Retinal pigment epithelial cell (primary cell): ENCODE measurements around the gene DMD.

Experiments
- DNase-seq: peaks from one replicate; pipeline ENCODE4 v3.0.0-alpha.2; 2010; ENCODE audit warnings: low read depth
- H3K4me3 ChIP-seq: 2 replicates; pipeline ENCODE4 v1.5.1; 2011; ENCODE audit warnings: mild to moderate bottlenecking, low read length, control low read depth, moderate library complexity
- TF ChIP-seq, protein P1 (sequence below): conservative IDR thresholded peaks from 2 replicates; pipeline ENCODE4 v1.5.1; 2011; ENCODE audit warnings: low read depth, low read length, control low read depth, inconsistent platforms

Gene DMD

DNA sequence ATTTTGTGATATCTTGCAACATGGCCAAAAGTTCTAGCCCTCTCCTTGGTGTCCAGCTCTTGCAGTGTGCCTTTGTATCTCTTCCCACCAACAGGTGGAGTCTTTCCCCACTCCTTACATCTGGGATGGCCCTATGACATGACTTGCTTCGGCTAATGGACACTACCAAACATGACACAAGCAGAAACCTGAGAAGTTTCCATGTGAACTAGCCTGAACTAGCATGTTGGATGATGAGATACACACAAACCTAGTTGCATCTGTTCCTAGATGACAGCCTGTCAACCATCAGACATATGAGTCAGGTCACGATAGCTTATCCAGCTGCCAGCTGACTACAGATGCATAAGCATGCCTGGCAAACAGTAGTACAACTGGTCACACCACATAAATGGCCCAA lies 1932.0 kb downstream of the DMD start:
- DNase-seq = no peak
- TF ChIP-seq, protein P1, sequence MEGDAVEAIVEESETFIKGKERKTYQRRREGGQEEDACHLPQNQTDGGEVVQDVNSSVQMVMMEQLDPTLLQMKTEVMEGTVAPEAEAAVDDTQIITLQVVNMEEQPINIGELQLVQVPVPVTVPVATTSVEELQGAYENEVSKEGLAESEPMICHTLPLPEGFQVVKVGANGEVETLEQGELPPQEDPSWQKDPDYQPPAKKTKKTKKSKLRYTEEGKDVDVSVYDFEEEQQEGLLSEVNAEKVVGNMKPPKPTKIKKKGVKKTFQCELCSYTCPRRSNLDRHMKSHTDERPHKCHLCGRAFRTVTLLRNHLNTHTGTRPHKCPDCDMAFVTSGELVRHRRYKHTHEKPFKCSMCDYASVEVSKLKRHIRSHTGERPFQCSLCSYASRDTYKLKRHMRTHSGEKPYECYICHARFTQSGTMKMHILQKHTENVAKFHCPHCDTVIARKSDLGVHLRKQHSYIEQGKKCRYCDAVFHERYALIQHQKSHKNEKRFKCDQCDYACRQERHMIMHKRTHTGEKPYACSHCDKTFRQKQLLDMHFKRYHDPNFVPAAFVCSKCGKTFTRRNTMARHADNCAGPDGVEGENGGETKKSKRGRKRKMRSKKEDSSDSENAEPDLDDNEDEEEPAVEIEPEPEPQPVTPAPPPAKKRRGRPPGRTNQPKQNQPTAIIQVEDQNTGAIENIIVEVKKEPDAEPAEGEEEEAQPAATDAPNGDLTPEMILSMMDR = peak; percentile 44
- no peak overlapping the region for H3K4me3 ChIP-seq

DNA sequence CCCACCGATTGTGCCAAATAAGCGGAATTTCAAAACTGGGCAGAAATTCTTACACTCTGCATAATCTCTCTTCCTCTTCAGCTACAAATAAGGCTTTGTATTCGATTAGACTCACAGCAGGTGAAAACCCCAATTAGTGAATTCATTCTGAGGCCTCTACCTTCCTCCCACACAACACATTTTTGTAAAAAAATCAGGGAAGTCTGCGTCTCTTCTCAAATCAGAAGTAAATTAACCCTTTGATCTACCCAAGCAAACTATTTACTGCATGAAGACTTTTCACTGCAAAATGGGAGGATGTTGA lies 1938.9 kb downstream of the DMD start:
- peak; percentile 33 for DNase-seq
- TF ChIP-seq, protein P1 = no peak
- H3K4me3 ChIP-seq = no peak overlapping the region

DNA sequence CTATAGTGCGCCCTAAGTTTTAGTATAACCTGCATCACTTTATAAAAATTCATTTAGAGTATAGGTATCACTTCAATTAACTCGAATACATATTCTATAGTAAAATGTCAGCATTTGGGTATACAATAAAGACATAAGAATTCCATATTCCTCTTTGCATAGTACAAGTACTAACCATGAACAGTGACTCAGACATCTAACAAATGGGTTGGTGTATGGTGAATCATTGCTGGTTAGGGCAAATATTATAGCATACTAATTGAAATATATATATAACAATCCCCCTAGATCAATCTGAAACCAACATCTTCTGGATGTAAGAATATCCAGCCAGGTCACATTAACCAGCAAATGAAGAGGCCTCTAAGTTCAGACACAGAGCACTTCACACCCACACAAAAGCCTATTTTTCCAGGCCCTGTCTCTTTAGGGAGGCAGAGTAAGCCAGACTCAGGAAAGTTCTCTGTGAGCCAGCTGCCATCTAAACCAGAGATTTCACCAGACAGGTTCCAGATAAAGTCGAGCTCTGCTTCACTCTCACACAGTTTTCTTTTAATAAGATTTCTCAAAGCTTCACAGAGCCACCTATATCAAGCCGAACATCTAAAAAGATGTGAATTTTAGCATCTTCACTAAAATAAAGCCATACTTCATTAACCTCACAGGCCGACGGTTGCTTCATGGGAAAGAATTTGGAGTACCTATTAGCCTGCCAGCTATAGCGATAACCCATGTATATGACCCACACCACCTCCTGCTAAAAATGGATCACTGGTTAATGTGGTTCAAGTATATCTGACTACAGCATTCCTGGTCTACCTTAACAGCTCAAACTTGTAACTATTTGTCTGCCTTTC lies 1939.5 kb downstream of the DMD start:
- no peak for DNase-seq
- H3K4me3 ChIP-seq = no peak overlapping the region
- TF ChIP-seq, protein P1 = no peak

DNA sequence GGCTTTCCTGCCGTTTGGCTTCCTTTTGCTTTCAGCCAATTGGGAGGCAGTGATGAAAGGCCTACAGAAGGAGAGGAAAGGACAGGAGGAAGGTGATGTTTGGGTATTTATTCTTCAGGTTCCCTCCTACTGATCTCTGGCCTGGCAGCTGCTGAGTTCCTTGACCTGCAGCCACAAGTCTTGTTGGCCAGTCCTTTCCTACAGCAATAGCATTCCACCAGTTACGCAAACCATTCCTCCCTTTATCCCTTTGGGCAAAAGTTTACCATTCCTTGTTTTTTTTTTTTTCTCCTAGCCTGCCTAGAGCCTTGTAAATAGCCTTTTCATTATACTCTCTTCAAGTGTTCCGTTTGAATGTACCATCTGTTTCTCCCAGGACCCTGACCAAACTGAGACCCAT lies 1941.4 kb downstream of the DMD start:
- no peak for DNase-seq

DNA sequence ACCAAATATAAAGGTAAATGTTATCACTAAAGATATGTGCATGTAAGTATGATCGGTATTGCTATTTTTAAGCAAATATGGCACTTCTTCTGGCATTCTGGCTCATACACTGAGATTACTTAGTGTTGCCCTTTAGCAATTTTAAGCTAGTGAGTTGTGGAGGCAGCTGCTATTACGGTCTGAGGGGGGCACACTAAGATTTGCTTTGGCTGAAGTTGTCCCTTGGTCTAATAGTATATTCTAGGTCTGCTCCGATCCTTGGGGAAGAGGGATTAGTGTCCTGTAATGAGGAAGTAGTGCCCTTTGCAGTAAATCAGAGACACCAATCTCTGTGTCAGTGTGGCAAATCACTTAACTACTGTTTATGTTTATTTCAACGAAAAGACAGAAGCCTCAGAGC lies 1943.0 kb downstream of the DMD start:
- DNase-seq = peak; percentile 16
- H3K4me3 ChIP-seq = no peak overlapping the region
- TF ChIP-seq, protein P1 = peak; percentile 31

More for the DNA sequence above, 1941.4 kb downstream of the DMD start:
- H3K4me3 ChIP-seq = no peak overlapping the region
- TF ChIP-seq, protein P1 = no peak

DNA sequence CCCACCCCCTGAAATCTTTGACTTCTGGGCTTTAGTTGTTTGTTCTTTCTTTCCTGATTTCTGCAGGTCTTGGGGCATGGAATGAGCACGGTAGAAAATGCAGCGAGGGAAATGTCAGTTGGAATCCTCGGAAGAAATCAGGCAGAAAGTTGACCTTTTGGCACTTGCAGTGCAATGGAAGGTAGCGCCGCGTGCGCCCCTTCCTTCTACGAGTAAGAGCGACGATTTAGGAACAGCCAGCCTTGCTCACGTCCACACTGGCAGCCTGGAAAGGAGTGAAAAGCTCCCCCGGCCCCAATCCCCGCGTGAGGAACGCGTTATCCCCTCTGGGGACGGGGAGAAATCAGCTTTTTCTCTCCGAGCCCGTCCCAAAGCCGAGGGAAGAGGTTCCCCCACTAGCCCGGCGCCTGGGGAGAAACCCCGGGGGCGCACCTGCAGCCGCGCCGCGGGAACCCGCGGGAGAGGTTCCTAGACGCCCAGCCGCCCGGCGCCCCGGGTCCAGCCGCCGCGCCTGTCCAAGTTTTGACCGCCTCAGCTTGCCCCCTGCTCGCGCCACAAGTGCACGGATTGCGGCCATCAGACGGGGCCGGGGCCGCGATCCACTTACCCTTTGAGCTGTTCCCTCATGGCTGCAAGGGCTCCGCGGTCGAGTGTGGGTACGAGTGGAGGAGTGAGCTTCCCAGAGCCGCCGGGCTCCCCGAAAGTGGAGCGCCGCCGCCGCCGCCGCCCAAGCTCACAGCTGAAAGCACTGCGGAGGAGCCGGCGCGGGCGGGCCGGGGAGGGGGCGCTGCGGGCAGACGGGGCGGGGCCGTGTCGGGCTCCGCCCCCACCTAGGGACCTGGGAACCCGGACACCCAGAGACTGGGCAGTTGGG lies 1944.9 kb downstream of the DMD start:
- DNase-seq = no peak
- peak overlapping the region; percentile 68 for H3K4me3 ChIP-seq
- TF ChIP-seq, protein P1 = no peak
